HG03354 (cell line): Measurements from ENCODE around the gene JMY.

Experiments used
- ATAC-seq: cut with Tn5 transposase; IDR thresholded peaks from one replicate; pipeline ENCODE4 v1.9.1; 2021; ENCODE audit warnings: mild to moderate bottlenecking; ENCODE audit not compliant: unreplicated experiment, poor library complexity, severe bottlenecking

JMY gene

GRCh38 chr5:79284846-79285245 lies 48.9 kb downstream of the JMY start:
- no peak for ATAC-seq

GRCh38 chr5:79285285-79285684 lies 49.4 kb downstream of the JMY start:
- ATAC-seq, result no peak

- no peak for ATAC-seq
Measured at GRCh38 chr5:79285833-79286232, 49.9 kb downstream of the JMY start.

GRCh38 chr5:79287380-79287779 lies 51.4 kb downstream of the JMY start:
- ATAC-seq, result no peak

GRCh38 chr5:79287907-79288306 lies 52.0 kb downstream of the JMY start:
- ATAC-seq, result no peak

GRCh38 chr5:79295029-79295428 lies 59.1 kb downstream of the JMY start:
- no peak for ATAC-seq

- ATAC-seq, result no peak
Measured at GRCh38 chr5:79297661-79298060, 61.7 kb downstream of the JMY start.

GRCh38 chr5:79301046-79301712 lies 65.2 kb downstream of the JMY start:
- ATAC-seq, result no peak

- ATAC-seq, result no peak
Measured at GRCh38 chr5:79302454-79302853, 66.5 kb downstream of the JMY start.

GRCh38 chr5:79305706-79306105 lies 69.8 kb downstream of the JMY start:
- ATAC-seq, result no peak

- no peak for ATAC-seq
Measured at GRCh38 chr5:79318935-79319614, 83.1 kb downstream of the JMY start.

GRCh38 chr5:79329453-79329852 lies 93.5 kb downstream of the JMY start:
- no peak for ATAC-seq

- no peak for ATAC-seq
Measured at GRCh38 chr5:79330071-79330470, 94.1 kb downstream of the JMY start.

GRCh38 chr5:79333852-79334557 lies 98.1 kb downstream of the JMY start:
- ATAC-seq, result no peak

- ATAC-seq, result no peak
Measured at GRCh38 chr5:79346420-79346824, 110.5 kb downstream of the JMY start.

- ATAC-seq, result no peak
Measured at GRCh38 chr5:79349047-79349446, 113.1 kb downstream of the JMY start.

- ATAC-seq, result no peak
Measured at GRCh38 chr5:79349881-79350280, 114.0 kb downstream of the JMY start.

- ATAC-seq, result no peak
Measured at GRCh38 chr5:79357398-79357797, 121.5 kb downstream of the JMY start.
